GM23248 (cell line): Measurements from ENCODE around the gene MC3R.

Experiments used
- EZH2 ChIP-seq: fragments of 200-600 bp; sonication (generic); IDR thresholded peaks from 2 replicates; pipeline ENCODE4 v1.6.1; 2018; ENCODE audit warnings: antibody characterized with exemption, mild to moderate bottlenecking; ENCODE audit not compliant: insufficient read depth, poor library complexity, severe bottlenecking
- EZH2phosphoT487 ChIP-seq: fragments of 200-600 bp; sonication (generic); IDR thresholded peaks from 2 replicates; pipeline ENCODE4 v1.6.1; 2018; ENCODE audit warnings: antibody characterized with exemption, moderate library complexity, mild to moderate bottlenecking, low read depth; ENCODE audit not compliant: insufficient read depth

GRCh38 chr20:56207656-56208055 is 40.9 kb upstream of the MC3R start:
- TF ChIP-seq EZH2 (no peak), EZH2phosphoT487 (no peak)
